ENCODE data around the gene TFIP11. TPM values are rescaled to one million over a fixed set of nuclear protein-coding genes. Genes with fewer than 3 reads are reported as not detected.

The TFIP11 gene
- total RNA-seq, 1 donor from 2014 or later = 22.3 TPM

DNA sequence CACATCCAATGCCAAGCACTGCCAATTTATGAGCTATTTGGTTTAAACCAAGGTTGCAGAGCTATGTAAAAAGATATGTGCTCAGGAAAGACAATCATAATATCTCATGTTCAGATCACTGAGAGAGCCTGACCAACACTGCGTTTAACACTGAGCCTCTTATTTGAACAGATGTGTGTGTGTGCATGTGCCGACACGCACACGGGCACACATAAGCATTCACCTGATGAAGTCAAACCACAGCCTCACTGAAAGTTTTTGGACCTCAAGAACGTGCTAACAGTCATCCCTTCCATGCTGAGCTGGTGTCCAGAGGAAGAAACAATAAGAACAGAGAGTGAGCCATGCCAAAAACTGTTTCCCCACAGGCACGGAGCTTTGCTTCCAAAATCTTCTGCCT lies 52.1 kb downstream of the TFIP11 start:
- intact Hi-C loops (cut with micrococcal nuclease) = no loop called here
- ATAC-seq (no peak), DNase-seq (no peak)

DNA sequence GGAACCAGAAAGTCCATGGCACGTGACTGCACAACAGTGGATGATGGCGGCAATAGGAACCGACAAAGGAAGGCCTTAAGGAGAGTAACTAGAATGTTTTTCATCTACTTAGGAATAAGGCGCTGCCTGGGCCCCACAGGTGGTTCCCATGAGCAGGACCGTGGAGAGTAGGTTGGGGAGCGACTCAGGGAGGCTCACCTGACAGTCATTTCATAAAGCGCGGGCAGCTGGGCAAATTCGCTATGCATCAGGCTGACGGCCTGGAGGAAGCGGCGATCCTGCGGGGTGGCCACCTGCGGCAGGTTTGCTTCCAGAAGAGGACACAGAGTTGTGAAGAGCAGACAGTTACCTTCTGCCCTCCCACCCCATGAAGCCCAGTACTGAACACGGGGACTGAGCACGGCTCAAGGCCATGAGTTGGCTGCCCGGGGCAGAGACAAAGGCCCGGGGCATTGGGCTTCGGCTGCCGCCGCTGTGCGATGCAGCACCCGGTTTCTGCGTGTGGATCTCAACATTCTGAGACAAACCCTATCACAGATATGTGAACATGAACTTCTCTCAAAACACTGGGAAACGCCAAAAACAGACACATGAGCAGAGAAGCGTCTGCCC lies 54.5 kb downstream of the TFIP11 start:
- DNase-seq = no peak
- intact Hi-C loops (cut with micrococcal nuclease) = no loop called here
- no peak for ATAC-seq

DNA sequence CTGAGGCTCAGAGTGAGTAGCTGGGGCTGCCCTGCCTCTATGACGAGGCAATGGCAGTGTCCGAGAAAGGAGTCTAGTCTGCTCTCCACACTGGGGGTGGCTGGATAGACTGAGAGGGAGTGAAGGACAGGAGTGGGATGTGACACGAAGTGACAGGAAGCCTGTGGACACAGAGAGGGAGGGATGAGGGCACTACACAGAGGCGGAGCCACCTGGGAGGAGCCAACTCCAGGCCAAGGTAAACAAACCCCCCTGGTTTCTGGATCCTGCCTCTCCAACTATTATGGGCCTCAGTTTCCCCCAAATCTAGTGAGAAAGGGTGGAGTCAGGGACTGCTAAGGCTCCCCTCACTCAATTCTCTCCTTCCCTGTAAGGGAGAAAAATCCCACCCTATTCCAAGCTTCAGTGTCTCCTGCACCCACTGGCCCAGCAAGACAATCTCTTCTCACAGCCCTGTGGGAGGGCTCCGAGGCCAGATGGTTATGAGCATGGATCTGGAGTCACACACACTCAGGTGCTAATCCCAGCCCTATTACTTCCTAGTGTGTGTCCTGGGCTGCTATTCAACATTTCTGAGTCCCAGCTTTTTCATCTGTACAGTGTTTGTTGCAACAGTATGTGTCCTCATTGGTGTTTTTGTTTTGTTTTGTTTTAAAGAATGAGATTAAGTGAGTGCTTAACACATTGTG lies 58.3 kb downstream of the TFIP11 start:
- ATAC-seq = no peak
- intact Hi-C loops (cut with micrococcal nuclease) = no loop called here
- no peak for DNase-seq

DNA sequence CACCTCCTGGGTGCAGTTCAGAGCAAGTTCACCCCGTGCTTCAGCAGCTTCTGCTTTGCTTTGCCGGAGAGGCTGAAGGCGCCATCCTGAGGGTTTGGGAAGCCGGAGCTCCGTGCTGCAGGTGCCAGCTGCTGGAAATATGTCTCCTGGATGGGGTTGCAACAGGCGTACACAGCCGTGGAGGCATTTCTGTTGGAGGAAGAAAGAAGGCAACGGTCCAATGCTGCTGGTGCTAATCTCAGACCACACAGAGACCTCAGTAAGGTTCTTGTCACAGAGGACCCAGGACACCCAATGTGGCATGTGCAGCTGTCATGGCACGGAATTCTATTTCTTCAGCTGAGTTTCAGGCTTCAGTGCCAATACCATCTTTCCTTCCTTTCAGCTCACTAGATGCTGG lies 59.1 kb downstream of the TFIP11 start:
- intact Hi-C loops (cut with micrococcal nuclease) = no loop called here
- DNase-seq = no peak
- no peak for ATAC-seq

DNA sequence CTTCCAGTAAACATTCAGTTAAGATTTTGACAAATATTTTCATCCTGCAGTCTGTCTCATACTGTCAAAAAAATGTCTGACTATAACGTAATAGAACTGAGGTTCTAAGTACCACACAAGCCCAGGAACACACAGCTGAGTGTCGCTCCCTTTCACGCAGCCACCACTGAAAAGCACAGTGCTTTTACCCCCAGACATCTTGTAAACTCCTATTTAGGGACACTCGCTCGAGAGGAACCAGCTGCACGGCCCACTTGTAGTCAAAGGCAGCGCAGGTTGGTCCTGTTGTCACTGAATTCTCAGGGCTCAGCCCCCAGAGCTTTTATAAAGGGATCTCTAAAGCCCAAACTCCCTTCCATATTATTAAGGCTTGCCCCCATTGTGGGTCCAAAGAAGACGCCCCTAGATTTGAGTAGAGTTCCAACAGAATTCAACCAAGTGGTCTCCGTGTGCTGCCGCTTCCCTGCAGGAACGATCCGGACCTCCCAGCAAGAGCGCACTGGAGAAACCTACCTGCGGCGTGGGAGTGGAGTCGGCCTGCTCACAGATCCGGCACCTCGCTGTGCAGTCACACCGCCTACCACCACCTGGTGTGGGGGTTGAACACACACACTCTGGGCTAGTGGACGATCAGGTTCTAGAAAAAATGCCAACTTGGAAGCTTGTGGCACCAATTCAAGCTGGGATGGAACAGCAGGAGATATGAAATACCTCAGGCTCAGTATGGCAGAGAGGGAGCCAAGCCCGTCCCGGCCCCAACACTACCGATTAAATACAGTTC lies 59.8 kb downstream of the TFIP11 start:
- ATAC-seq (no peak), DNase-seq (no peak)
- intact Hi-C loops (cut with micrococcal nuclease) = no loop called here

DNA sequence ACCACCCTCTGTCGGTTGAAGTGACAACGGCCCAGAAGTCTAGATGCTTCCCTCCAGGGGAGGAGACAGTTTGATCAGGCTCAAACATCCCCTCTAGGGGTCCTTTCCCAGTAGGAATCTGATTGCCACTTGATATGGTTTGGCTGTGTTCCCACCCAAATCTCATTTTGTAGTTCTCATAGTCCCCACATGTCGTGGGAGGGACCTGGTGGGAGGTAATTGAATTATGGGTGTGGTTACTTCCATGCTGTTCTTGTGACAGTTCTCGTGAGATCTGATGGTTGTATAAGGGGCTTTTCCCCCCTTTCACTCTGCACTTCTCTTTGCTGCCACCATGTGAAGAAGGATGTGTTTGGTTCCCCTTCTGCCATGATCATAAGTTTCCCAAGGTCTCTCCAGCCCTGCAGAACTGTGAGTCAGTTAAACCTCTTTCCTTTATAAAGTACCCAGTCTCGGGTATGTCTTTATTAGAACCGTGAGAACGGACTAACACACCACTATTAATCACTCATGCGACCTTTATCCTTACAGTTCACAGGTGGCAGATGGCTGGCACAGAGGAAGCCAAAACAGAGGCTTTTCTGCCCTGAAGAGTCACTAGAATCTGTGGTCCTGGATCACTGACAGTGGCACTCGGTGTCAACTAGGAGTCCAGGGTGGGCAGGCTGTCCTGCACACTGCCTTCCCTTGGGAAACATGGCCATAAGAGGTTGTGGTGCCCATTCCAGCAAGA lies 61.7 kb downstream of the TFIP11 start:
- intact Hi-C loops (cut with micrococcal nuclease) = no loop called here
- DNase-seq = no peak
- no peak for ATAC-seq

DNA sequence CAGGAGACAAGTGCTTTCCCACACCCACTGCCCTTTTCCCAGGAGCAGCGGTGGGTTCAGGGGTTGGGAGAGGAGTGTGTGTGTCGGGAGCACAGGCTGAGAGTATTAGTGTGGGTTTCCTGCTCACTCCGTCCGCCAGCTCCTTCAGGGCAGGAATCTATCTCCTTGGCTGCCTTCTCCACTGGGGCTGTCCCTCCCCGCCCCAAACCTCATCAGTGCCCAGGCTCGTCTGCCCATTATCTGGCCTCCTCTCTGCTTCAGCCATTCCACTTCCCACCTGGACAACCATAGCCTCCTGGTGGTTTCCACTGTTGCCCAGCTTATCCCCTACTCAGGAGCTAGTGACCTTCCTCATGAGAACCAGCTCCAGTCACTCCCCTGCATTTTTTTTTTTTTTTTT lies 63.3 kb downstream of the TFIP11 start:
- DNase-seq = no peak
- intact Hi-C loops (cut with micrococcal nuclease) = no loop called here
- ATAC-seq = no peak

DNA sequence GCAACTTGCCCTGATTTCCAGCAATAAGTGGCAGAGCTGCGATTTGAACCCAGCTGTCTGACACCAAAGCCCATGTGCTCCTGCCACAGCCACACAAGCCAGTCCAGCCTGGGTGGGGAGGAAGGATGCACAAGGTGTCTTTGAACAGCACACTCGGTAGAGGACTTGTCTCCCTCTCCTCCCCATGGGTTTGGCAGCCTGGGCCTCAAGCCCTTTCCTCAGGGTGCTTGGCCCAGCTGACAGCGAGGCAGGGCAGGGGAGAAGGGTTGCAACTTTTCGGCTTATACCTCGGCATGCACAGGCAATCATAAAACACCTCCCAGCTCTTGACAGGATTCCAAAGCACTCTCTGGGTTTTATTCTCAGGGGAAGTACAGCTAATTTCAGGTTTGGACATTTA lies 63.9 kb downstream of the TFIP11 start:
- DNase-seq (no peak), ATAC-seq (peak; percentile 47)
- intact Hi-C loops (cut with micrococcal nuclease) = no loop called here

DNA sequence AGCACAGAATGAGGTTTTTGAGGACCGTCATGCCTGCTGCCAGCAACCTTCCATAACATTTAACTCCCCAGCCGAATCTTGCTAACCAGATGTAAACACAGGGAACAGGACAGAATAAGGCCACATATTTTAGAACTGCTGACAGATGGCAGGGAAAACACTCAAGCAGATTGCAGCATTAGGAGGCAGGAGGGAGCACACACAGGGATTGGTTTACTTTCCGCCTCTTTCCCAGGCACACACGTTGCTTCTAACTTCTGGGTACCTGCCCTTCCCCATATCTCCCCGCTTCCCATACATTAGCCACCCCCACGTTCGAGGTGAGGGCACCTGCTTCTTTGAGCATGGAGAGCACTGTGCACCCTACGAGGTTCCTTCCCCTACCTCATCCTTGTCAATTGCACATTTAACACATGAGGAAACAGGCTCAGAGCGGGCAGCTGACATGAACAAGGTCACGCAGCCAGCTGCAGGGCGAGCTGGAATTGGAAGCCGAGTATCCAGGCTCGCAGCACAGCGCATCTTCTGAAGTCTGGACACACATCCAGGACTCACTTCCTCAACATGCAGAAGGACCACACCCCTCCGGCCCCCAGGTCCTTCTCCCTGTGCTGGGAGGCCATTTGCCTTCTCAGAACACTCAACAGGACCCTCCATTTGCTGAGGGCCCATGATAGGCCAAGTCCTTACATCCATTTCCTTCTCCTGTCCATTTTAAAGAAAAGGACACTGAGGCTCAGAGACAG lies 64.5 kb downstream of the TFIP11 start:
- no peak for DNase-seq
- no peak for ATAC-seq
- intact Hi-C loops (cut with micrococcal nuclease) = no loop called here

DNA sequence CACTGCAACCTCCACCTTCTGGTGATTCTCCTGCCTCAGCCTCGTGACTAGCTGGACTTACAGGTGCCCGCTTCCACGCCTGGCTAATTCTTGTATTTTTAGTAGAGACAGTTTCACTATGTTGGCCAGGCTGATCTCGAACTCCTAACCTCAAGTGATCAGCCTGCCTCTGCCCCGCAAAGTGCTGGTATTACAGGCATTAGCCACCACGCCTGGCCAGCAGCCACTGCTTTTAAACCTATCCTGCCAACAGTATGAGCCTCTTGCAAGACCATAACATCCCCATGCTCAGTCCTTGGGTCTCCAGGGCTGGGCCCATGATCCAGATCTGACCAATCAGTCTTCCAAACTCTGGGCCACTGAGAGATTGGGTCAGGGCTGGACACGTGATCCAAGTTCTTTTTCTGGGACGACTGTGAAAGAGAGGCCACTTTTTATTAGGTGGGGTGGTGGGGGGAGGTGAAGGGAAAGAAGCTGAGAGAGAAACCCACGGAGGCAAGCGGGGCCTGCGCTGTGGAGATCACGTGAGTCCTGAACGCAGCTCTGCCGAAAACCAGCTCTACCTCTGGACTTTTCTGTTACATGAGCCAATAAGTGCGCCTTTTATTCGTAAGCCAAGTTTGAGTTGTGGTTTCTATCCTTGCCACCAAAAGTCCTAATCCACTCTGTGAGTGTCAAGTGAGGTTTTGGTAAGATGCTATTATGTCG lies 65.3 kb downstream of the TFIP11 start:
- intact Hi-C loops (cut with micrococcal nuclease) = no loop called here
- no peak for DNase-seq
- no peak for ATAC-seq

DNA sequence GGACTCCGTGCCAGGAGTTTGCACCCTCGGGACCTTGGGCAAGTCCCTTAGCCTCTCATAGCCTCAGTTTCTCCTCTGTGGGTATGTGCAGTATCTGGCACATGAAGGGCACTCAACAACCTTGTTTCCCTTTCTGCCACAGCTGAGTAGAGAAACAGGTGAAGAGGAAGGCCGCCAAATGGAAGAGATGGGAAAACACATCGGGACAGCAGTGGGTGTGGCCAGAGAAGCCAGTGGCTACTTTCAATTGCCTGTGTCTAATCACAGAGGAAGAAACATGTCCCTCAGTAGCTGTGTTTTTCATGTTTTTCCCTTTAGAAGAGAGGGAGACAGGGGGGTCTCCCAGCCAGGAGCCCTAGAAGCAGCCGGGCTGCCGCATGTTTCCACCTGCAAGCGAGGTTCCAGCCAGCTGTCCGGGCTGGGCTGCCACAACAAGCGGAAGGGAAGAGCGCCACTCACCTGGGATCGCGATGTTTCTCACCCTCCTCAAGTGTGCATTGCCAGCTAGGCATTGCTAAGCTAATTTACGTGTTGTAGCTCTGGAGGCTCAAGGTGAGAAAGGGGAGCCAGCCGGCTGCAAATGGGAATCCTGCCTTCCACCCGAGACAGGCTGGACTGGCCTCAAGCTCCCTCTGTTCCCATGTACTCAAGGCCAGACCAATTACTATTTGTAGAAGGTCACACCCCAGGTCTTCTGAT lies 66.5 kb downstream of the TFIP11 start:
- intact Hi-C loops (cut with micrococcal nuclease) = no loop called here
- DNase-seq (no peak), ATAC-seq (no peak)

DNA sequence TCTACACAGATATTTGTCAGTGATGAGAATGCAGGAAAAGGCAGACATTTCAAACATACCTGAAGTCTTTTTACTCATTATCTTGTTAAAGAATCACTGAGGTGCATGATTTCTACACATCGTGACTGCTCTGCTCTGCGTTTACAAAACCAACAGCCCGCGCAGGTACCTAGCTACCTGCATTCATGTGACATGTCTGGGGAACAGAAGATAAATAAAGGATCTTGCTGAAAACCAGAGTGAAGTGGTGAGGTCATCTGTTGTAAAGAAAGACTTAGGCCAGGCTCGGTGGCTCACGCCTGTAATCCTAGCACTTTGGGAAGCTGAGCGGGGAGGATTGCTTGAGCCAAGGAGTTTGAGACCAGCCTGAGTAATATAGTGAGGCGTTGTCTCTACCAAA lies 67.5 kb downstream of the TFIP11 start:
- DNase-seq = no peak
- no peak for ATAC-seq
- intact Hi-C loops (cut with micrococcal nuclease) = no loop called here

DNA sequence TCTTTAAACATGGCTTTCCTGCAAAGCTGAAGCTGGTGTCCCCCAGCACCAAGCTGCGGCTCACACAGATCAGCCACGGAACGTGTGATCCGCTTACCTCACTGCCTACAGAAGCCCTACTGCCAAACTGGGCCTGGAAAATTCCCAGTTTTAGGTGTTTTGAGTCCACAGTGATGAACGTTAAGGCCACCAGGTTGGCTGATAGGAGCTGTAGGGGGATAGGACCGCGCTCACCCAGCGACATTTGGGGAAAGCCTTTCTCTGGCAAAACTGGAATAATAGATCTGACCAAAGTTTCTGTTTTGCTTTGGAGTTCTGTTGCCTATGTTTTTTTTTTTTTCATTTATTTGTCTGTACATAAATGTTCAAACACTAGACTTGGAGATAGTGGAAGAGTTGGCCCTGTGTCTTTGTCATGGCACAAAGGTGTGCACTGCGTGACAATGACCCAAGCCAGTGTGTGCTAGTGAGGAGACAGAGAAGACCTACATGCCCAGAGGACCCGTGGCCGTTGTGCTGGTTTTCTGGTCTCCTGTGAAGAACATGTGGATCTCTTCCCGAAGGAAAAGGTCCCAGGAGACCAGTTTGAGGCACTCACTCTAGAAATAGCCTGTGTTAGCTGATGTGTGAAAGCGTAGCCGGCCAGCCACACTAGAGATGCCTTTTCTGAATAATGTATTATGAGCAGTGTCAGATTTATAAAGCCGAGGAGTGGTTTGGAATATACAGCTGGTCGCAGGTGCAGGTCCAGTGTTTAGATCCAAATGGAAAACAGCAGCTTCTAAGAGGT lies 68.2 kb downstream of the TFIP11 start:
- ATAC-seq = no peak
- intact Hi-C loops (cut with micrococcal nuclease) = no loop called here
- no peak for DNase-seq

DNA sequence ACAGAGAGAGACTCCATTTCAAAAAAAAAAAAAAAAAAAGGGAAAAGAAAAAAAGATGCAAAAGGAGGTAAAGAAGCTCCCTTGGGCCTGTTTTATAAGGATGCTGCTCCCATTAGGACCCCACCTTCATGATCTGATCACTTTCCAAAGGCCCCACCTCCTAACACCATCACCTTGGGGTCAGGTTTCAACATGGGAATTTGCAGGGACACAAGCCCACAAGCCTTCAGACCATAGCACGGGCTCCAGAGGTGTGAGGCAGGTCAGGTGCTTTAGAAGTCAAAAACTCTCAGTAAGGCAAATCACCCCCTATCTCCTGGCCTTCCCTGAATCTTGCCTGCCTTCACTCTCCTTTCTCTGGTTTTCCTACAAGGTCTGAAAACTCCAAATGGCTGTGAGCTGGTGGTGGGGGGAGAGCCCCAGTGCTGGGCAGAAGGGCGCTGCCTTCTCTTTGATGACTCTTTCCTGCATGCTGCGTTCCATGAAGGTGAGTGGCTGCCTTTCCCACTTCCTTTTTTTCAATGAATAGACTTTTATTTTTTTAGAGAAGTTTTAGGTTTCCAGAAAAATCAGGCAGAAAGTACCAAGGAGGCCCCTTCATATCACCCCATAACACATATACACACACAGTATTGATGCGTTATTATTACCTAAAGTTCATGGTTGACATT lies 70.1 kb downstream of the TFIP11 start:
- no peak for ATAC-seq
- intact Hi-C loops (cut with micrococcal nuclease) = no loop called here
- DNase-seq = no peak

Data from left ventricle myocardium superior (tissue), 1 donor.